ENCODE results near the gene R3HCC1L. TPM values are rescaled to one million over a fixed set of nuclear protein-coding genes. Genes with fewer than 3 reads are reported as not detected.

Gene R3HCC1L
- total RNA-seq, 1 experiment from 2014 or later, result 11.8 TPM

DNA sequence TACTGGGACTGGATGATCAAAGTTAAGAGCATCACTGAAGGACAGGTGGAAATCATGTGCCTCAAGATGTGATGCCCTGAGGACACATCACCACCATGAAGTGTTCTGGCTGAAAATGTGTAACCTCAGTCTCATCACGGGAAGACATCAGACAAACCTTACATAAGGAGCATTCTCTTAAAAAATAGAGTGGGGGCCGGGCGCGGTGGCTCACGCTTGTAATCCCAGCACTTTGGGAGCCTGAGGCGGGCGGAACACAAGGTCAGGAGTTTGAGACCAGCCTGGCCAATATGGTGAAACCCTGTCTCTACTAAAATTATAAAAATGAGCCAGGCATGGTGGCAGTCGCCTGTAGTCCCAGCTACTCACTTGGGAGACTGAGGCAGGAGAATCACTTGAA lies 67.9 kb downstream of the R3HCC1L start:
- no peak for DNase-seq
- BruUV-seq (replicated peaks), result no TSS peak
- no peak overlapping the region for H3K27ac Mint-ChIP-seq (ENCODE audit: unreplicated experiment)
- no peak overlapping the region for H3K4me3 Mint-ChIP-seq (ENCODE audit: low read depth, unreplicated experiment)
- no peak for TF ChIP-seq CTCF (IDR thresholded peaks at IDR 0.05; ENCODE audit: unreplicated experiment)
- CTCF ChIA-PET, result no interaction called here
- no peaks in the 10 kb centered on the region for H3K27me3 Mint-ChIP-seq (ENCODE audit: unreplicated experiment)
- H3K4me1 Mint-ChIP-seq (ENCODE audit: low read depth, unreplicated experiment), result peaks cover 8% of the 10 kb centered on the region
- H3K36me3 Mint-ChIP-seq (ENCODE audit: insufficient read depth, unreplicated experiment), result no peaks in the 10 kb centered on the region
- H3K9me3 Mint-ChIP-seq (ENCODE audit: low read depth, unreplicated experiment), result no peaks in the 10 kb centered on the region
- intact Hi-C loops (cut with micrococcal nuclease; ENCODE audit: unreplicated experiment), result no loop called here

GRCh38 chr10:98205351-98205750 lies 70.9 kb downstream of the R3HCC1L start:
- TF ChIP-seq CTCF (IDR thresholded peaks at IDR 0.05; ENCODE audit: unreplicated experiment), result no peak
- CTCF ChIA-PET, result no interaction called here
- BruUV-seq (replicated peaks), result no TSS peak
- no peaks in the 10 kb centered on the region for H3K27me3 Mint-ChIP-seq (ENCODE audit: unreplicated experiment)
- H3K4me1 Mint-ChIP-seq (ENCODE audit: low read depth, unreplicated experiment), result no peaks in the 10 kb centered on the region
- no peak overlapping the region for H3K4me3 Mint-ChIP-seq (ENCODE audit: low read depth, unreplicated experiment)
- intact Hi-C loops (cut with micrococcal nuclease; ENCODE audit: unreplicated experiment), result no loop called here
- H3K27ac Mint-ChIP-seq (ENCODE audit: unreplicated experiment), result no peak overlapping the region
- H3K36me3 Mint-ChIP-seq (ENCODE audit: insufficient read depth, unreplicated experiment), result no peaks in the 10 kb centered on the region
- H3K9me3 Mint-ChIP-seq (ENCODE audit: low read depth, unreplicated experiment), result no peaks in the 10 kb centered on the region
- DNase-seq, result no peak

- Mint-ChIP-seq H3K9me3 (ENCODE audit: low read depth, unreplicated experiment) (no peaks in the 10 kb centered on the region), H3K4me1 (ENCODE audit: low read depth, unreplicated experiment) (peaks cover 11% of the 10 kb centered on the region), H3K4me3 (ENCODE audit: low read depth, unreplicated experiment) (no peak overlapping the region), H3K27me3 (ENCODE audit: unreplicated experiment) (no peaks in the 10 kb centered on the region), H3K27ac (ENCODE audit: unreplicated experiment) (no peak overlapping the region), H3K36me3 (ENCODE audit: insufficient read depth, unreplicated experiment) (no peaks in the 10 kb centered on the region)
- no peak for TF ChIP-seq CTCF (IDR thresholded peaks at IDR 0.05; ENCODE audit: unreplicated experiment)
- CTCF ChIA-PET, result interaction anchor here (0.7 kb wide), 1 partner anchor 497 kb away, joined by 3 read pairs; no protein-coding TSS in a partner anchor
- no TSS peak for BruUV-seq (replicated peaks)
- intact Hi-C loops (cut with micrococcal nuclease; ENCODE audit: unreplicated experiment), result no loop called here
- DNase-seq, result no peak
Measured at GRCh38 chr10:98208925-98209324, 74.5 kb downstream of the R3HCC1L start.

GRCh38 chr10:98209441-98209840 lies 75.0 kb downstream of the R3HCC1L start:
- Mint-ChIP-seq H3K27ac (ENCODE audit: unreplicated experiment) (no peak overlapping the region), H3K27me3 (ENCODE audit: unreplicated experiment) (no peaks in the 10 kb centered on the region), H3K36me3 (ENCODE audit: insufficient read depth, unreplicated experiment) (no peaks in the 10 kb centered on the region), H3K4me1 (ENCODE audit: low read depth, unreplicated experiment) (peaks cover 11% of the 10 kb centered on the region), H3K9me3 (ENCODE audit: low read depth, unreplicated experiment) (no peaks in the 10 kb centered on the region), H3K4me3 (ENCODE audit: low read depth, unreplicated experiment) (no peak overlapping the region)
- BruUV-seq (replicated peaks), result no TSS peak
- CTCF ChIA-PET, result no interaction called here
- no peak for TF ChIP-seq CTCF (IDR thresholded peaks at IDR 0.05; ENCODE audit: unreplicated experiment)
- intact Hi-C loops (cut with micrococcal nuclease; ENCODE audit: unreplicated experiment), result no loop called here
- DNase-seq, result no peak

Data from Calu3 (cell line).